ENCODE measurements around the gene PDIA4. TPM values are rescaled to one million over a fixed set of nuclear protein-coding genes. Genes with fewer than 3 reads are reported as not detected.

Gene PDIA4
- total and polyA plus RNA-seq, 9 donors = 49.6 to 130 (median 72.4) TPM

- Histone ChIP-seq H3K4me3 (peak overlapping the region; percentile 44), H3K27me3 (no peaks in the 10 kb centered on the region), H3K4me1 (ENCODE audit: insufficient read depth) (peaks cover 3% of the 10 kb centered on the region), H3K27ac (peak overlapping the region; percentile 14 to 65), H3K36me3 (no peaks in the 10 kb centered on the region), H3K9me3 (no peaks in the 10 kb centered on the region)
- intact Hi-C loops (cut with DNase I) = loop anchor here in 3 of 4 donors (5.0 to 10.0 kb wide), 5 partner anchors 78 to 461 kb away; partner anchors contain the start of genes CUL1 (in 2 of the 3) and EZH2 (in 1 of the 3)
- WGBS, 3 donors = 0% methylated on average over 5 of the region's 5 CpGs
- DNase-seq = peak; percentile 63 to 75 (median 67)
- peak; percentile 28 to 44 (median 34) for TF ChIP-seq CTCF (IDR thresholded peaks at IDR 0.05)
- no peak for TF ChIP-seq POLR2A (IDR thresholded peaks at IDR 0.05)
Observed at GRCh38 chr7:148962823-148963582, 65.3 kb downstream of the PDIA4 start.

DNA sequence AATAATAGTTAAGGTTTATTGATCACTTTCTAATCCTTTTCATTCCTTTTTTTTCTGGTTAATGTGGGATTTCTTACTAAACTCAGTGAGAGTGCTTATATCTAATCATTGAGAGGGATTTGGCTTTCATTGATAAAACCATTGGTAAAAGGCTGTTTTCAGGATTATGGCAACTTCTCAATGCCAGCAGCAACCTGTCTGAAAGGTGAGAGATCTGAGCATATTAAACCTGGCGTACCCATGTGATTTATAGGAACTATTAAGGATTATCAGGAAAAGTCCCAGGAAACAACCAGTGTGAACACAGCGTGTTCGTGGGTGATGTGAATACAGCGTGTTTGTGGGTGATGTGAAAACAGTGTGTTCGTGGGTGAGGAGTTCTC, 65.9 kb downstream of the PDIA4 start:
- Histone ChIP-seq H3K4me3 (peak overlapping the region; percentile 44), H3K27me3 (no peaks in the 10 kb centered on the region), H3K9me3 (no peaks in the 10 kb centered on the region), H3K4me1 (ENCODE audit: insufficient read depth) (peaks cover 3% of the 10 kb centered on the region), H3K36me3 (no peaks in the 10 kb centered on the region), H3K27ac (peak overlapping the region in 1 of 2 donors; percentile 65)
- WGBS, 3 donors = 4 to 8% (median 4%) methylated on average over 5 of the region's 5 CpGs
- intact Hi-C loops (cut with DNase I) = loop anchor here in 3 of 4 donors (5.0 to 10.0 kb wide), 5 partner anchors 78 to 460 kb away; partner anchors contain the start of genes CUL1 (in 2 of the 3) and EZH2 (in 1 of the 3)
- DNase-seq = no peak
- TF ChIP-seq POLR2A (IDR thresholded peaks at IDR 0.05) = no peak
- TF ChIP-seq EP300 (IDR thresholded peaks at IDR 0.05) = no peak
- no peak for TF ChIP-seq CTCF (IDR thresholded peaks at IDR 0.05)

DNA sequence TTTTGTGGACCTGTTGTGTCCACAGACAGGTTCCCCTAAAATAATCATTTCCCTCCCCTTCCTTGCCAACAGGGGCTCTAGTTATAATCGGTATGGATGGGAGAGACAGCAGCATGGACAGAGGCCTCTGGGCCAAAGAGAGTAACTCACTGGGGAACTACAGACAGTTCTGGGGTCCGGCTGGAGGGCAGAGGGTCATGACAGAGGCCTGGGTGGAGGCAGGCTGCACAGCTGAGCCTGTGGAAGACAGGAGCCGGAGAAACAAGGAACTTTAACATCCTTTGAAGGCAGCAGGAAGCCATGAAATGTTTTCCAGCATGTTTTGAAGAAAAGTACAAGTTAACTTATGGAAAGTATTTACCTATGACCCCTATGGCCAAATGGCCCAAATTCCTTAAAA, 68.6 kb downstream of the PDIA4 start:
- Histone ChIP-seq H3K9me3 (no peaks in the 10 kb centered on the region), H3K4me1 (ENCODE audit: insufficient read depth) (no peaks in the 10 kb centered on the region), H3K27me3 (no peaks in the 10 kb centered on the region), H3K36me3 (no peaks in the 10 kb centered on the region), H3K27ac (no peak overlapping the region), H3K4me3 (no peak overlapping the region)
- 66 to 82% (median 74%) methylated on average over 3 of the region's 3 CpGs for WGBS, 3 donors
- intact Hi-C loops (cut with DNase I) = loop anchor here (5.0 to 10.0 kb wide), 6 partner anchors 75 to 457 kb away; partner anchors contain the start of genes CUL1 (in 2 of the 4) and EZH2 (in 1 of the 4)
- TF ChIP-seq POLR2A (IDR thresholded peaks at IDR 0.05) = no peak
- no peak for TF ChIP-seq EP300 (IDR thresholded peaks at IDR 0.05)
- no peak for TF ChIP-seq CTCF (IDR thresholded peaks at IDR 0.05)
- DNase-seq = no peak

- intact Hi-C loops (cut with DNase I) = loop anchor here in 2 of 4 donors (5.0 to 10.0 kb wide), 2 partner anchors 381 to 453 kb away; no protein-coding TSS in a partner anchor
- H3K36me3 ChIP-seq = no peaks in the 10 kb centered on the region
Observed at GRCh38 chr7:148958061-148958460, 70.2 kb downstream of the PDIA4 start.

More at GRCh38 chr7:148958061-148958460, 70.2 kb downstream of the PDIA4 start:
- H3K27ac ChIP-seq = no peak overlapping the region
- TF ChIP-seq CTCF (IDR thresholded peaks at IDR 0.05) (no peak), POLR2A (IDR thresholded peaks at IDR 0.05) (no peak), EP300 (IDR thresholded peaks at IDR 0.05) (no peak)
- no peaks in the 10 kb centered on the region for H3K27me3 ChIP-seq
- H3K9me3 ChIP-seq = no peaks in the 10 kb centered on the region
- no peaks in the 10 kb centered on the region for H3K4me1 ChIP-seq (ENCODE audit: insufficient read depth)
- DNase-seq = peak in 1 of 5 donors; percentile 3
- no peak overlapping the region for H3K4me3 ChIP-seq
- WGBS, 3 donors = 80 to 85% (median 83%) methylated on average over 9 of the region's 9 CpGs
